ENCODE data around the gene OGT. TPM values are rescaled to one million over a fixed set of nuclear protein-coding genes. Genes with fewer than 3 reads are reported as not detected.
"Not testable (repeated sequence)": the region's sequence is repeated elsewhere in the genome, so short reads cannot be mapped to it uniquely, and the experiment has no call there.

Gene OGT
- total RNA-seq, 1 donor from 2014 or later: 146 TPM

GRCh38 chrX:71496476-71496875, 36.4 kb upstream of the OGT start:
- Mint-ChIP-seq H3K4me1 (ENCODE audit: low read depth) (no peaks in the 10 kb centered on the region), H3K27me3 (no peaks in the 10 kb centered on the region), H3K27ac (no peak overlapping the region), H3K36me3 (ENCODE audit: insufficient read depth) (no peaks in the 10 kb centered on the region), H3K9me3 (ENCODE audit: low read depth) (peaks cover 8% of the 10 kb centered on the region), H3K4me3 (ENCODE audit: low read depth) (no peak overlapping the region)
- DNase-seq (ENCODE audit: low spot score, unreplicated experiment): no peak
- TF ChIP-seq CTCF (IDR thresholded peaks at IDR 0.05; ENCODE audit: unreplicated experiment): no peak

- H3K27me3 Mint-ChIP-seq; DNase-seq (ENCODE audit: low spot score, unreplicated experiment); H3K4me1 Mint-ChIP-seq (ENCODE audit: low read depth); H3K36me3 Mint-ChIP-seq (ENCODE audit: insufficient read depth); H3K4me3 Mint-ChIP-seq (ENCODE audit: low read depth); H3K27ac Mint-ChIP-seq: not testable (repeated sequence)
- H3K9me3 Mint-ChIP-seq (ENCODE audit: low read depth): peaks cover 18% of the 10 kb centered on the region
These were observed 30.8 kb upstream of the OGT start for GRCh38 chrX:71502080-71502479.

- H3K4me3 Mint-ChIP-seq (ENCODE audit: low read depth): no peak overlapping the region
- no peaks in the 10 kb centered on the region for H3K36me3 Mint-ChIP-seq (ENCODE audit: insufficient read depth)
- no peaks in the 10 kb centered on the region for H3K4me1 Mint-ChIP-seq (ENCODE audit: low read depth)
- H3K27ac Mint-ChIP-seq: no peak overlapping the region
- TF ChIP-seq CTCF (IDR thresholded peaks at IDR 0.05; ENCODE audit: unreplicated experiment): no peak
- H3K9me3 Mint-ChIP-seq (ENCODE audit: low read depth): peaks cover 17% of the 10 kb centered on the region
- H3K27me3 Mint-ChIP-seq: no peaks in the 10 kb centered on the region
- DNase-seq (ENCODE audit: low spot score, unreplicated experiment): no peak
These were observed 28.6 kb upstream of the OGT start for GRCh38 chrX:71504346-71504745.

GRCh38 chrX:71509289-71509688, 23.6 kb upstream of the OGT start:
- Mint-ChIP-seq H3K27me3 (no peaks in the 10 kb centered on the region), H3K4me1 (ENCODE audit: low read depth) (no peaks in the 10 kb centered on the region), H3K9me3 (ENCODE audit: low read depth) (peaks cover 23% of the 10 kb centered on the region), H3K27ac (no peak overlapping the region), H3K36me3 (ENCODE audit: insufficient read depth) (no peaks in the 10 kb centered on the region), H3K4me3 (ENCODE audit: low read depth) (no peak overlapping the region)
- no peak for DNase-seq (ENCODE audit: low spot score, unreplicated experiment)
- TF ChIP-seq CTCF (IDR thresholded peaks at IDR 0.05; ENCODE audit: unreplicated experiment): no peak

GRCh38 chrX:71510161-71510560, 22.7 kb upstream of the OGT start:
- Mint-ChIP-seq H3K4me3 (ENCODE audit: low read depth) (no peak overlapping the region), H3K27ac (no peak overlapping the region), H3K36me3 (ENCODE audit: insufficient read depth) (no peaks in the 10 kb centered on the region), H3K4me1 (ENCODE audit: low read depth) (no peaks in the 10 kb centered on the region), H3K27me3 (no peaks in the 10 kb centered on the region), H3K9me3 (ENCODE audit: low read depth) (peaks cover 26% of the 10 kb centered on the region)
- no peak for DNase-seq (ENCODE audit: low spot score, unreplicated experiment)
- no peak for TF ChIP-seq CTCF (IDR thresholded peaks at IDR 0.05; ENCODE audit: unreplicated experiment)

GRCh38 chrX:71513731-71514130, 19.2 kb upstream of the OGT start:
- not testable (repeated sequence) for H3K4me3 Mint-ChIP-seq (ENCODE audit: low read depth); H3K27me3 Mint-ChIP-seq; DNase-seq (ENCODE audit: low spot score, unreplicated experiment); H3K36me3 Mint-ChIP-seq (ENCODE audit: insufficient read depth); H3K4me1 Mint-ChIP-seq (ENCODE audit: low read depth); H3K27ac Mint-ChIP-seq
- H3K9me3 Mint-ChIP-seq (ENCODE audit: low read depth): peaks cover 22% of the 10 kb centered on the region
